IMR-90 (cell line): ENCODE results near the gene LRRC7. TPM values are rescaled to one million over a fixed set of nuclear protein-coding genes. Genes with fewer than 3 reads are reported as not detected.

Experiments used
- ATAC-seq: fragments of 200-7000 bp; cut with Tn5 transposase; 2 replicates; pipeline ENCODE4 v1.9.1; 2020; ENCODE audit warnings: low read depth, mild to moderate bottlenecking, moderate library complexity
- BruUV-seq: library from RNA; stranded (reverse); fragments of 400-500 nt; replicated peaks from 2 replicates; lab custom pipeline; 2021; lab: Mats Ljungman, UMichigan
- CTCF ChIA-PET: fragments of 300-600 bp; formaldehyde crosslinking; extraction: SDS; loops from one replicate; lab custom pipeline; 2021; ENCODE audit warnings: antibody characterized with exemption; lab: Yijun Ruan, JAX
- POLR2A ChIA-PET: fragments of 300-600 bp; sonication (Branson Sonifier 250); formaldehyde crosslinking; loops from one replicate; lab custom pipeline; 2022; ENCODE audit warnings: antibody characterized with exemption; ENCODE audit not compliant: unreplicated experiment; lab: Charles Lee
- DNase-seq: peaks from one replicate; pipeline ENCODE4 v3.0.0; 2013
- H2AFZ ChIP-seq: replicated peaks from 2 replicates; pipeline ENCODE3; 2013; ENCODE audit warnings: low read length, mild to moderate bottlenecking; ENCODE audit not compliant: poor library complexity
- H2AK5ac ChIP-seq: 2 replicates; pipeline ENCODE4 v1.6.1; 2013; ENCODE audit warnings: low read depth, low read length, inconsistent platforms
- H2AK9ac ChIP-seq: replicated peaks from 2 replicates; pipeline ENCODE3; 2013; ENCODE audit warnings: mild to moderate bottlenecking, low read depth, low read length, moderate library complexity; ENCODE audit not compliant: poor library complexity
- H2BK120ac ChIP-seq: 2 replicates; pipeline ENCODE4 v1.6.1; 2013; ENCODE audit warnings: low read depth, low read length, inconsistent platforms
- H2BK15ac ChIP-seq: 3 replicates; pipeline ENCODE4 v1.6.1; 2013; ENCODE audit warnings: low read depth, low read length, inconsistent platforms
- H2BK20ac ChIP-seq: 2 replicates; pipeline ENCODE4 v1.6.1; 2013; ENCODE audit warnings: low read depth, mild to moderate bottlenecking, inconsistent platforms, low read length, moderate library complexity
- H2BK5ac ChIP-seq: 2 replicates; pipeline ENCODE4 v1.6.1; 2013; ENCODE audit warnings: mild to moderate bottlenecking, low read depth, low read length, inconsistent platforms; ENCODE audit not compliant: poor library complexity, severe bottlenecking
- H3K14ac ChIP-seq: replicated peaks from 2 replicates; pipeline ENCODE4 v1.6.1; 2013; ENCODE audit warnings: low read depth, low read length, inconsistent platforms
- H3K18ac ChIP-seq: 2 replicates; pipeline ENCODE4 v1.6.1; 2013; ENCODE audit warnings: low read depth, low read length, control low read depth
- H3K23ac ChIP-seq: 2 replicates; pipeline ENCODE4 v1.6.1; 2013; ENCODE audit warnings: low read depth, low read length, inconsistent platforms
- H3K27ac ChIP-seq: 2 replicates; pipeline ENCODE4 v1.5.1; 2013; ENCODE audit warnings: mild to moderate bottlenecking, control low read depth, low read length; ENCODE audit not compliant: insufficient read depth
- H3K27me3 ChIP-seq: 2 replicates; pipeline ENCODE4 v1.6.1; 2013; ENCODE audit warnings: low read length; ENCODE audit not compliant: control insufficient read depth, insufficient read depth
- H3K36me3 ChIP-seq: 2 replicates; pipeline ENCODE4 v1.6.1; 2013; ENCODE audit warnings: low read length, mixed read lengths; ENCODE audit not compliant: control insufficient read depth, insufficient read depth
- H3K4ac ChIP-seq: 2 replicates; pipeline ENCODE4 v1.6.1; 2013; ENCODE audit warnings: low read depth, low read length, inconsistent platforms
- H3K4me1 ChIP-seq: 2 replicates; pipeline ENCODE4 v1.6.1; 2013; ENCODE audit warnings: low read length, mixed read lengths; ENCODE audit not compliant: control insufficient read depth, insufficient read depth
- H3K4me2 ChIP-seq: 2 replicates; pipeline ENCODE4 v1.6.1; 2013; ENCODE audit warnings: low read depth, mild to moderate bottlenecking, control low read depth, low read length, moderate library complexity
- H3K4me3 ChIP-seq: 2 replicates; pipeline ENCODE4 v1.5.1; 2013; ENCODE audit warnings: low read depth, mild to moderate bottlenecking, control low read depth, low read length, moderate library complexity; ENCODE audit not compliant: insufficient read depth
- H3K56ac ChIP-seq: 2 replicates; pipeline ENCODE4 v1.6.1; 2013; ENCODE audit warnings: low read length, inconsistent platforms; ENCODE audit not compliant: insufficient read depth; ENCODE audit errors: extremely low read depth
- H3K79me1 ChIP-seq, 2 experiments: 2 replicates each; pipeline ENCODE4 v1.6.1; 2013; ENCODE audit warnings: low read length in 2 of 2, inconsistent platforms in 1 of 2, low read depth in 1 of 2
- H3K9ac ChIP-seq: 2 replicates; pipeline ENCODE4 v1.6.1; 2013; ENCODE audit warnings: low read depth, low read length, control low read depth
- H3K9me1 ChIP-seq: 2 replicates; pipeline ENCODE4 v1.6.1; 2013; ENCODE audit warnings: low read length, inconsistent platforms; ENCODE audit not compliant: insufficient read depth
- H3K9me3 ChIP-seq: 2 replicates; pipeline ENCODE4 v1.6.1; 2013; ENCODE audit warnings: low read length; ENCODE audit not compliant: control insufficient read depth, insufficient read depth
- H4K20me1 ChIP-seq: 2 replicates; pipeline ENCODE4 v1.6.1; 2013; ENCODE audit warnings: low read length, inconsistent platforms; ENCODE audit not compliant: insufficient read depth
- H4K5ac ChIP-seq: 2 replicates; pipeline ENCODE4 v1.6.1; 2013; ENCODE audit warnings: mild to moderate bottlenecking, low read depth, low read length, control low read depth
- H4K8ac ChIP-seq, 2 experiments: 2 replicates each; pipeline ENCODE4 v1.6.1; 2013; ENCODE audit warnings: low read depth in 2 of 2, low read length in 2 of 2, control low read depth in 1 of 2, inconsistent platforms in 1 of 2
- H4K91ac ChIP-seq: 2 replicates; pipeline ENCODE4 v1.6.1; 2013; ENCODE audit warnings: low read depth, low read length, inconsistent platforms; ENCODE audit not compliant: insufficient read depth
- BHLHE40 ChIP-seq: fragments of 150-350 bp; IDR thresholded peaks from 2 replicates; pipeline ENCODE4 v1.6.1; 2016; ENCODE audit warnings: mild to moderate bottlenecking, low read depth, low read length
- MAFK ChIP-seq: IDR thresholded peaks from 2 replicates; pipeline ENCODE4 v1.6.1; 2012; ENCODE audit warnings: low read depth, low read length, improper control_type of control experiment
- RAD21 ChIP-seq: IDR thresholded peaks from 2 replicates; pipeline ENCODE4 v1.6.1; 2012; ENCODE audit warnings: low read length, improper control_type of control experiment
- WGBS, 2 experiments: methylation state at CpG; one replicate each; pipeline versions ENCODE4 v1.1.5 to v1.1.7; 2013; ENCODE audit warnings: missing lambda C conversion rate in 2 of 2; ENCODE audit not compliant: insufficient read length in 1 of 2; ENCODE audit errors: extremely low coverage in 2 of 2; 5-methylcytosine and 5-hydroxymethylcytosine counted together
- dilution Hi-C: fragments of 300-500 bp; cut with HindIII; formaldehyde crosslinking; loops from one replicate; pipeline ENCODE4 v1.14.3; 2018; ENCODE audit warnings: low sequenced_read_pairs; ENCODE audit not compliant: unreplicated experiment
- in situ Hi-C: fragments of 300-500 bp; cut with MboI; formaldehyde crosslinking; loops from 3 replicates; pipeline ENCODE4 v1.14.3; 2019; ENCODE audit warnings: low sequenced_read_pairs, inconsistent platforms, mixed read lengths
- intact Hi-C: fragments of 100-400 bp; cut with micrococcal nuclease; formaldehyde crosslinking; loops from 2 replicates; pipeline ENCODE4 v1.10.0; 2022
- polyA plus RNA-seq, 3 experiments: library from polyadenylated mRNA; depleted of rRNA; stranded (reverse); fragments of >200 nt; gene quantifications; 2 replicates each; pipeline ENCODE4 v1.2.3, GENCODE V29; 2012; ENCODE audit warnings: low replicate concordance in 1 of 3
- total RNA-seq: library from RNA; depleted of rRNA; stranded (reverse); fragments of >200 nt; gene quantifications from 2 replicates; pipeline ENCODE4 v1.2.3, GENCODE V29; 2012

LRRC7 gene
- total and polyA plus RNA-seq, 2 of the 4 experiments (the other 2 are of a cell fraction) = under 0.01 to 0.02 TPM

GRCh38 chr1:69871412-69871811 lies 303.7 kb downstream of the LRRC7 start:
- ChIA-PET POLR2A (no interaction called here), CTCF (no interaction called here)
- TF ChIP-seq BHLHE40 = no peak
- TF ChIP-seq MAFK = 0 out of 2 replicates have a peak, but pooled peaks have one; percentile 7
- TF ChIP-seq RAD21 = no peak
- DNase-seq (no peak), ATAC-seq (no peak)
- Histone ChIP-seq H2BK5ac (no peak overlapping the region), H4K20me1 (no peaks in the 10 kb centered on the region), H3K9me1 (no peaks in the 10 kb centered on the region), H3K36me3 (no peaks in the 10 kb centered on the region), H2BK120ac (no peak overlapping the region), H3K27ac (no peak overlapping the region), H3K4me2 (no peak overlapping the region), H3K4ac (no peak overlapping the region), H3K56ac (no peak overlapping the region), H3K9ac (no peak overlapping the region), H3K18ac (no peak overlapping the region), H3K27me3 (no peaks in the 10 kb centered on the region), H4K5ac (no peak overlapping the region), H4K91ac (no peak overlapping the region), H2BK15ac (no peak overlapping the region), H3K4me1 (no peaks in the 10 kb centered on the region), H2AK5ac (no peak overlapping the region), H2AK9ac (no peak overlapping the region), H3K14ac (no peak overlapping the region), H3K4me3 (no peak overlapping the region), H3K9me3 (no peaks in the 10 kb centered on the region), H2BK20ac (no peak overlapping the region), H3K79me1 (no peaks in the 10 kb centered on the region), H2AFZ (no peak overlapping the region), H4K8ac (no peak overlapping the region), H3K23ac (no peak overlapping the region)
- intact Hi-C loops = no loop called here
- in situ Hi-C loops = no loop called here
- dilution Hi-C loops = no loop called here
- no TSS peak for BruUV-seq
- no CpG with 5 or more reads among the region's 3 CpGs for WGBS, 2 experiments
